ENCODE results near the gene FBXO42.

Gene FBXO42

DNA sequence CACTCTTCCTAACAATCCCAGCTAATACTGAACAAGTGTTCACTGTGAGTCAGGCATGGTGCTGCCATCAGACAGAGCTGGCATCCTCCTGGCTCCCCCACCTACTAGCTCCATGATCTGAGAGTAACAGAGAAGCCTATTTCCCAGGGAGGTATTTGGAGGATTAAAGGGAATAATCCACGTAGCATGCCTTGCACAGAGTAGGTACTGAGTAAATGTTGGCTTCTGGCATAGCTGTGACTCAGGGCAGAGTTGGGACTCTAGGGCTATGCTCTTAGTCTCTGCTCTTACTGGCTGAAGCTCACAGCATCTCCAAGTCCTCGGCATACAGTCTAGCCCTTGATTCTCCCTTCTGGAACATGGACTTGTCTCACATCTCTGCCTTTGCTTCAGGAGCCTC lies 148.1 kb downstream of the FBXO42 start:
- DNase-seq (ENCODE audit: low spot score), result no peak

DNA sequence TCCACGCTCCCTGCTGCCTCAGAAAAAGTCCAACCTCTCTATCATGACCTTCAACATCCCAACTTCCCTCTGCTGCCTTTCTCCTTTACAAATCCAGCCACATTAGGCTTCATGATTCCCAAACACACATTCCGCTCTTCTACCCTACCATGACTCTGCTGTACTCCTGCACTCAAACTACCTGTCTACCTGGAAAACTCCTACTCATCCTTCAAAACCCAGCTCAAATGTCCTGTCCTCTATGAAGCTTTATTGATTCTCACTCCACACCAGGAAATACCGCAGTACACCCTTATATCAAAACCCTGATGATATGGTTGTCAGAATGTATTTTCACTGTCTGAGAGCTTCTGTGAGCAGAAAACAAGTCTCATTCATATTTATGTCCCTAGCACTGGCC lies 148.7 kb downstream of the FBXO42 start:
- no peak for DNase-seq (ENCODE audit: low spot score)

DNA sequence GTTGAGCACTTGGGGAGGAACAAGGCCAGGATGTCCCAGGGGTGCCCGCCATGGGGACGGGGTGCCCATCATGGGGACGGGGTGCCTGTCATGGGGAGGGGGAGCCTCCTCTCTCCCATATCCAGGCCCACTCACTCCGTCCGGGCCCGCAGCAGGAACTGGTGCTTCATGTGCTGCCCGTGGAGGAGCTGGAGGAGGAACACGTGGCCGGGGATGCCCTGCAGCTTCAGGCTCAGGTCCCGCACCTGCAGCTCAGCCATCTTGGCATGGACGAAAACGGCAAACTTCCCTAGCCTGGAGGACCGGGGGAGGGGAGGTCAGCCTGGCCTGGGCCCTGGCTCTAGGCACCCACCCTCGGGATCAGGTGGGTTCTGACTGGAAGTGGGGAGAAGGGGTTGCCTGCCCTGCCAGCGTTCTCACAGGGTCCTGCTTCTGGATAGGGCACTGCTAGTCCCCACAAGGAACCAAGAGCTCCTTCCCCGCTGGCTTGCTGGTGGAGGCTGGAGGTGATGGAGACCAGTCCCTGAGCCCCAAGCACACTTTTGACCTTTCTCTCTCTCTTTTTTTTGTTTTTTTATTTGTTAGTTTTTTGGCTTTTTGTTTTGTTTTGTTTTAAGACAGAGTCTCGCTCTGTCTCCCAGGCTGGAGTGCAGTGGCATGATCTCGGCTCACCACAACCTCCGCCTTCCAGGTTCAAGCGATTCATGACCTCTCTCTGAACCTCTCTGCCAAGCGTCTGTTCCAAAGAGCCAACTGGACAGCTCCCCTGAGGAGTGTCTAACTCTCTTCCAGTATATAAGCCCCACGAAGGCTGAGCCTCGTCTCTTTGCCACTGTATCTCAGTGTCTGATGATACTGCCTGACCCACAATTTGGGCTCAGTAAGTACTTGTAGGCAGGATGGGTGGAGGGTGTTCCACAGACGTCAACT lies 149.7 kb downstream of the FBXO42 start:
- no peak for DNase-seq (ENCODE audit: low spot score)

DNA sequence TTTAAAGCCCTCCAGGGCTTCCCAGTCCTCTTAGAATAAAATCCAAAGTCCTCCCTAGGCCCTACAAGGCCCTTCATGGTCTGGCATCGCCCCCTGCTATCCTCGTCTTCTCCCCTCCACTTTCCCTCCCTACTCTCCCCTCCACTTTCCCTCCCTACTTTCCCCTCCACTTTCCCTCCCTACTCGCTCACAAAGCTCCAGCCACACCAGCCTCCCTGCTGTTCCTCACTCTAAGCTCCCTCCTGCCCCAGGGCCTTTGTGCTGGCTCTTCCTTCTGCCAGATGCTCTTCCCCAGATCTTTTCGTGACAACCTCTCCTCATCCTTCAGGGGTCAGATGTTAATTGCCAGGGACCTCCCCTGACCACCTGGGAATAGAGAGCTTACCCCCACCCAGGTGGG lies 152.6 kb downstream of the FBXO42 start:
- DNase-seq (ENCODE audit: low spot score), result no peak

DNA sequence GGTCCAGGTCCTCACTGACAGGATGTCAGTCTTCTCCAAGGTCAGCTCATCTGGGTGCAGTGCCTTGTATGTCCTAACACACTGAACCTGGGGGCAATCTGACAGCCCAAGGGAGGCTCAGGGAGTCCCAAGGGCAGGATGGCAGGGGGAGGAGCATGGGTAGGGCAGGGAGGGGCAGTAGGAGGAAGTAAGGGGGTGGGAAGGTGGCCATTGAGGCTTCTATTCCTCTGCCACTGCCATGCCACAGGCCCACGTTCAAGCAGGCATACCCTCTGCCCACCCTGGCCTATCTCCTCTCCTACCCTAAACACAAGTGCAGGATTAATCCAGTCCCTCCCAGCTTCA lies 153.2 kb downstream of the FBXO42 start:
- DNase-seq (ENCODE audit: low spot score), result no peak

DNA sequence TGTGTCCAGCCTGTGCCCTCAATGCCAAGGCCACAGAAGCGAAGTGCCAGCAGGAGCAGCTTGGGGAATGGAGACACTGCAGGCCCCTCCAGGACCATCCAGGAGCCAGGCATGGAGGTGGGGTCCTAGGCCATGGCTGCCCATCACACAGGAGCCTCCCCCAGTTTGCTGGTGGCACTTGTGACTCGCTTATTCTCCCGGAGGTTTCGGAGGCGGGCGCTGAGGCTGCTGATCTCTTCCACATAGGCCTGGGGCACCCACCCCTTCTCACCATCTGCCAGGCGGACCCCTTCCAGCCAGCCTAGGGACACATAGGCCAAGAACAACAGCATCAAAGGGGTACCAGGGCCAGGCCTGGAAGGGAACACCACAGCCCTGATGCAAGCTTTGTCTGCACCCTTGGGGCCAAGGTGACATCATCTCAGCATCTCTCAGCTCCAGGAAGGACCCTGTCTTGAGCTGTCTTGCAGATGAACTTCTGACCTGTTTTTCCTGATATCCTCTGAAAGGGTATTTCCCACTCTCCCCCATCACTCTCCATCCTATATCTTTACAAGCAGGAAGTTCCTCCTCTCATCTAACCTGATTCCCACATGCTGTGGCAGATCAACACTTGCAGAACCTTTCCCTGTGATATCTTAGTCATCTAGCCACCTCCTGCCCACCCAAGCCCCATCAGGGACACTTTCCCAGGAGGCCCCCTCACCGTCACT lies 153.7 kb downstream of the FBXO42 start:
- no peak for DNase-seq (ENCODE audit: low spot score)

DNA sequence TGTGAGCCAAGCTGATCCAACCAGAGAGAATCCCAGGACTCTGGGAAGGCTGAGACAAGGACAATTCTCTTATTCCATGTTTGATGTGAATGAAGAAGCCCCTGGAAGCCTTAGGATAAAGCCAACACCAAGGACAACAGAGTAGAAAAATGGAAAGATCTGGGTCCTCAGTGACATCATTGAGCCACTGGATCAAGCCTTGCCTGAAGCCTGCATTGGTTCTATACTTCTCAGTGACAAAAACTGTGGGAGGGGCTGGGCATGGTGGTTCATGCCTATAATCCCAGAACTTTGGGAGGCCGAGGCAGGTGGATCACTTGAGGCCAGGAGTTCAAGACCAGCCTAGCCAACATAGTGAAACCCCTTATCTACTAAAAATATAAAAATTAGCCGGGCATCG lies 155.4 kb downstream of the FBXO42 start:
- DNase-seq (ENCODE audit: low spot score), result no peak

Data from HuH-7 (cell line).